Body of pancreas (tissue), 4 donors: ENCODE data around the gene FOSL1.

Experiments used
- POLR2A ChIP-seq, 3 donors: fragments of 450-650 bp; IDR thresholded peaks; one replicate each; pipeline ENCODE4 v1.6.1; 2016; ENCODE audit warnings: antibody characterized with exemption in 3 of 3, mild to moderate bottlenecking in 2 of 3
- TF ChIP-seq, protein P1 (sequence below), 7 experiments: fragments of 450-650 bp in 4 of 7; fragments of 200-600 bp in 3 of 7; sonication (generic) in 3 of 7; IDR thresholded peaks; one replicate each; pipeline ENCODE4 v1.5.1; 2016 to 2019; ENCODE audit warnings: antibody characterized with exemption in 7 of 7

DNA sequence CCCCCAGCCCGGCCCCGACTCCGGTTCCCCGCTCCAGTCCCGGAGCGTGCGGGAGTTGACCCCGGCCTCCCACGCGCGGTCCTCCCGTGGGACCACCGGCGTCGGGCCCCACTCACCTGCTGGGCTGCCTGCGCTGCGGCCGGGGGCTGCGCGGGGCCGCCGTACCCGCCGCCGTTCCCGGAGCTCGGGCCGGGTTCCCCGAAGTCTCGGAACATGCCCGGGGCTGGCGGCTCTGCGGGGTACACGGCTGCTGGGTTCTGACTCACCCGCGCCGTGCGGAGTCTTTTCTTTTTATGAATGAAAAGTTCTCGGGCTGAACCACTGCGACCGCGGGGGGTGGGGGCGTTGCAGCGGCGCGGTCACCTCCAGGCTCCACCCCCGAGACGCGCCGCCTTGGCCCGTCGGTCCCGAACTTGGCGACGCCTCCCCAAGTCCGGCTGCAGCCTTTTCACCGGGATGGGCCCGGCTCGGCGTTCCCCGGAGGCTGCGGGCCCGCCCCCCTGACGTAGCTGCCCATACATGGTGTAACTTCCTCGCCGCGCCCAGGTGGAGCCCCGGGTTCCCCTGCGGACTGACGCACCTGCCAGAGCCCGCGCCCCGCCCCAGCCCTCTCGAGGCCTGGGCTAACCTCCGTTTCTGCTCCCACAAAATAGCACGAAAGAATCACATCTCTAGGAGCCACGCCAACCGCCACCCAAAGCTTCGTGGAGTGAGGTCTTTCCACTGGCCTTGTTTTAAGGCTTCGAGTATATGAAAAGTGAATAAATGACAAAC lies at the start of gene FOSL1:
- TF ChIP-seq, protein P1, sequence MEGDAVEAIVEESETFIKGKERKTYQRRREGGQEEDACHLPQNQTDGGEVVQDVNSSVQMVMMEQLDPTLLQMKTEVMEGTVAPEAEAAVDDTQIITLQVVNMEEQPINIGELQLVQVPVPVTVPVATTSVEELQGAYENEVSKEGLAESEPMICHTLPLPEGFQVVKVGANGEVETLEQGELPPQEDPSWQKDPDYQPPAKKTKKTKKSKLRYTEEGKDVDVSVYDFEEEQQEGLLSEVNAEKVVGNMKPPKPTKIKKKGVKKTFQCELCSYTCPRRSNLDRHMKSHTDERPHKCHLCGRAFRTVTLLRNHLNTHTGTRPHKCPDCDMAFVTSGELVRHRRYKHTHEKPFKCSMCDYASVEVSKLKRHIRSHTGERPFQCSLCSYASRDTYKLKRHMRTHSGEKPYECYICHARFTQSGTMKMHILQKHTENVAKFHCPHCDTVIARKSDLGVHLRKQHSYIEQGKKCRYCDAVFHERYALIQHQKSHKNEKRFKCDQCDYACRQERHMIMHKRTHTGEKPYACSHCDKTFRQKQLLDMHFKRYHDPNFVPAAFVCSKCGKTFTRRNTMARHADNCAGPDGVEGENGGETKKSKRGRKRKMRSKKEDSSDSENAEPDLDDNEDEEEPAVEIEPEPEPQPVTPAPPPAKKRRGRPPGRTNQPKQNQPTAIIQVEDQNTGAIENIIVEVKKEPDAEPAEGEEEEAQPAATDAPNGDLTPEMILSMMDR (IDR thresholded peaks at IDR 0.05), result peak in 2 of 7 experiments; percentile 1 to 3
- peak; percentile 39 to 71 (median 68) for TF ChIP-seq POLR2A (IDR thresholded peaks at IDR 0.05)
